Embryonic facial prominence (tissue), 1 donor: ENCODE results near the gene IVNS1ABP.

ENCODE experiments used
- DNase-seq: peaks from one replicate; pipeline ENCODE4 v3.0.0-alpha.2; 2016; ENCODE audit errors: extremely low spot score

Gene IVNS1ABP

DNA sequence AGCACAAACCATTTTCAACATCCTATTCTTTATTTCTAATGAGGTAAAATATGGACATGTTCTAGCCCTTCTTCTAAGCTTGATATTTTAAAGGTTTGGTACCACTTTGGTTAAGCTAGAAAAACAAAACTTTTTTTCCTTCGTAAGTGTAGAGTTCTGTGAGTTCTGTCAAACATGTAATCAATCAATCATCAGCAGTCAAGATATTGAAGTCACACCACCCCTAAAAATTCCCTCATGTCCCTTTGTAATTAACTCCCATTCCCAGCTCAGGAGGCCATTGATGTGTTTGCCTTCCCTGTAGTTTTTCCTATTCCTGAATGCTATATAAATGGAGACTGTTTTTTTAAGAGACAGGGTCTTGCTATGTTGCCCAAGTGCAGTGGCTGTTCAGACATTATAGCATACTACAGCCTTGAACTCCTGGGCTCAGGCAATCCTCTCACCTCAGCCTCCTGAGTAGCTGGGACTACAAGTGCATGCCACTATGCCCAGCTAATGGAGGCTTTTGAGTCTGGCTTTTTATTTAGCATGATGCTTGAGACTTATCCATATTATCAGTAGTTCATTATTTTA lies 23.0 kb downstream of the IVNS1ABP start:
- DNase-seq = no peak

DNA sequence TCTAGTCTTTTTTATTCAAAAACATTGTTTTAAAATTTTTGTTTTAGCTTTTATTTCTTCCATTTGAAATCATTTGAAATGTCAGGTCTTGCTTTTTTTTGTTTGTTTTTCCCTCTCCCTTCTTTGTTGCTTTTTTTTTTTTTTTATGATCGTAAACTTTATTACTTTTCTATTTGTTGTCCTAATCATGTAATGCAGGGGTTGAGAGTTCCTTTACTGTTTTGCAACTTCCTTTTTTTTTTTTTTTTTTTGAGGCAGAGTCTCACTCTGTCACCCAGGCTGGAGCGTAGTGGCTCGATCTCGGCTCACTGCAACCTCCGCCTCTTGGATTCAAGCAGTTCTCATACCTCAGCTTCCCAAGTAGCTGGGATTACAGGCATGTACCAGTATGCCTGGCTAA lies 24.8 kb downstream of the IVNS1ABP start:
- DNase-seq = no peak

DNA sequence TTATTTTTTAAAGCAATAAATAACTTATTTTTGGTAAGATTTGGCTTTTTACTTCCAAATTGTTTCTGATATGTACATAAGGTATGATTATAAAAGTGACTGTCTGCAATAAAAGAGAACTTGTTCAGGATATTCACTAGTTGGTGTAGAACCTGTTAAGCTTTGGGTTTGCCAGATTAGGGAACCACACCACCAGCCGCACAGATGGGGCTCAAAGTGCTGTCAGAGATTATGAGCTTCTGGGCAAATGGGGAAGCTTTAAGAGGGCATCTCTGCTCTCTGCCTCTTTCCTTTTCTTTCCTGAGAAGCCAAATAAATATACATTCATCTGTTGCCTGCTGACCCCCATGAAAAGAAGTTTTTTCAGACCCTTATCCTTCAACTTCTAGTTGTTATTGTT lies 25.4 kb downstream of the IVNS1ABP start:
- DNase-seq = no peak

DNA sequence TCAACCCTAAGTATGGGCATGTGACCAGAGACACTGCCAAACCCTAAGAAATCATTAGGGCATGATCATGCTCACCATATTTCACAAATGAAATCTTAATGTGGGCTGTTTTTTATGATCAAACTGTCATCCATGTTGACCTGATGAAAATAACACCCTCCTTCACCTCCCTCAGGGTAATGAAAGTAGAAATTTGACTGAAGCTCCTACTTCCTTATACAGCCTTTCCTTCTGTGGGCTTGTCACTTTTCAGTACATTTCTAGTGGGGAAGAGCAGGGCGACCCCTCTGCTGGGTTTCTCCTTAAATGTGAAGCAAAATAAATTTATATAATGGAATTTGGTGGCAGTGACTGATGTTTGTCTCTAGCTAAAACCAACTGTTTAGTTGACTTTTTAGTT lies 25.9 kb downstream of the IVNS1ABP start:
- DNase-seq = no peak

DNA sequence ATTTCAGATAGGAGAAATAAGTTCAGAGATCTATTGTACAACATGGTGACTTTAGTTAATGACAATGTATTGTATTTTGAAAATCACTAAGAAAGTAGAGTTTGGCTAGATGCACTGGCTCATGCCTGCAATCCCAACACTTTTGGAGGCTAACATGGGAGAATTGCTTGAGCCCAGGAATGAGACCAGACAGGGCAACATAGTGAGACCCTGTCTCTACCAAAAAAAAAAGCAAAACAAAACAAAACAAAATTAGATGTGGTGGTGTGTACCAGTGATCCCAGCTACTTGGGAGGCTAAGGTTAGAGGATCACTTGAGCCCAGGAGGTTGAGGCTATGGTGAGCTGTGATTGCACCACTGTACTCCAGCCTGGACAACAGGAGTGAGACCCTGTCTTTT lies 27.2 kb downstream of the IVNS1ABP start:
- no peak for DNase-seq

DNA sequence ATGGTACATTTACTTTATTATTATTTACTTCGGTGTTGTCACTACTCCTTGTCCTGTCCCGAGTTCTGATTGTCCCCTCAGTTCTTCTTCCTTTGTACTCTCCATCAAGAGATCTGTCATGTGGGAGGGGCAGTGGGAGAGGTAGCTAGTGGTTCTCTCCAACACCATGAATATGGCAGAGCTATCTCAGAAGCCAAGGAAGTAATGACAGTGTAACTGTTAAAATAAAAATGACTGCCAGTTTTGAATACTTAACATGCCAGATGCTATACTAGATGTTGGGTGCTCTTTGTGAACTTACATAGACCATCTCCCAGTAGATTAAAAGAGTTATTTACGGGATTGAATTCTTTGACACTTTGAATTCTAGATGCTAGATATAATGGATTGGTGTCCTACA lies 28.6 kb downstream of the IVNS1ABP start:
- DNase-seq = no peak

DNA sequence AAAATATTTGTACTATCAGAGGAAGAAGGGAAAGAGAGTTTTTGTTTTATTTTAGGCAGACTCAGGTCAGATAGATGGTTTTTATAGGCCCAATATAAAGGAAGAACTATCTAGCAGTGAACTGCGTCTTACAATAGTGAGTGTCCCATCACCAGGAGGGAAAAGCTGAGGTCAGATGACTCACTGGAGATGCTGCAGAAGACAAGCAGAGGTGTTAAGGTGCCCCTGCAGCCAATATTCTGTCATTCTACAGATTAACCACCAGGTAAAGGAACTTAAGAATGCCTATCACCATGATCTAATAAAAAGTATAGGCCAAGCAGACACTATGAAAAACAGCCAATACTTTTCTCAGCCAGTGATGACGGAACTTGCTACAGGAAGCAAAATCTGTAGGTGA lies 29.6 kb downstream of the IVNS1ABP start:
- DNase-seq = no peak

DNA sequence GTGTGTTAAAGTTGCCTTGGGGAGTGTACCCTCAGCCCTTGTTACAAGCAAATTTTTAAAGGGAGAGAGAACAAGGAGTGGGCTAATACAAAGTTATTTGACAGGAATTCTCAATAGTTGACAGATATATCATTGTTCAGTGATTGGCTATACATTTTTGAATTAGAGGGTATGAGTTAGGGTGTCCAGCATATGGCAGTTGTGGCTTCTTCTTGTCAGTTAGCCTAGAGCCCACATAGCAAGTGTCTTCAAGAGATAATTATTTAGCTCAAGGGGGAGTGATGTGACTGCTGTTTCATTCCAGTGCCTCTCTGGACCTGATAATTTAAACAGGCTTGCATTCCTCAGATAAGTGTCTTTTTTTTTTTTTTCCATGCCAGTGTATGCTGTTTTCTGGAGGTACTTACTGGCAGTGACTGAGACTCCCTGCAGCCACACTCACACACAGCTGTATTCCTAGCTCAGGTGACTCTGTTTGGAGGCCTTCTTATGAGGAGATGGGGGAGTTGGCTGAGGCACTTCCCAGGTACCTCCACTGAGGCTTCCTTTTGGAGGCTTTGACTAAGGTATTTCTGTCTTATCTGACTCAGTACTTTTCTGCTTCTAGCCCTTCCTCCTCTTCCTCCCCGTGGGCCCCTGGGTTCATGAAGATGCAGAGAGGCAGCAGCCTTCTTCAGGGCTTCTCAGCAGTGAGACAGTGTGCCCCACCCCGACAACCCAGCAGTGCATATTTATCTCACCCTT lies 32.3 kb downstream of the IVNS1ABP start:
- DNase-seq = no peak

DNA sequence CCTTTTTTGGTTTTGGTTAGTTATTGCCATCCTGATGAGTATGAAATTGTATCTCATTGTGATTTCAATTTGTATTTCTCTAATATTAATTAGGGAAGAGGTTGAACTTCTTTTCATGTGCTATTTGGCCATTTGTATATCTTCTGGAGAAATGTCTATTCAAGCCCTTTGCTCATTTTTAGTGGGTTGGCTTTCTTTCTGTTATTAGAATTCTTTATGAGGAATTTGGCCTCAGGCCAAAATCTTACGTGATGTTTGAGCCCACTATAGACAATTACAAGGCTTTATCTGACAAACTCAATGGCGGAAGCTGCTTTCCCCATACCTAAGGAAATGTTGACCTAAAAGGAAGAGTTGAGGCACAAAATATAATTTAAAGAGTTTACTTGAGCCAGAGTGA lies 32.9 kb downstream of the IVNS1ABP start:
- DNase-seq = no peak

DNA sequence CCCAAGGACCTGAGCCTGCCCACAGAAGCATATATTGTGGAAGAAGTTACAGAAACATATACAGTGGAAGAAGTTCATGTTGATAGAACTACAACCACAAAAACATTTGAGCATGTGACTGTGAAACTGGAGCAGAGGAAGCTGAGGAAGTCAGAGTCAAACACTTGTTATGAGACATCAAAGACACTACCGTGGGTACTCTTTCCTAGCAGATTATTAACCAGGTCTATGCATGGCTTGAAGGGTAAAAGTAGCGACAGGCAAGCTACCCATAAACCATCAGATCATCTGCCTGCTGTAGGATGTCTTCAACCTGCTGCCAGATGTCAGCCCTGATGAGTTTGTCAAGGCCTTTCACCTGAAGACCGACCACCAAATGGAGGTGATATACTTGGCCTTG lies 35.8 kb downstream of the IVNS1ABP start:
- DNase-seq = no peak

DNA sequence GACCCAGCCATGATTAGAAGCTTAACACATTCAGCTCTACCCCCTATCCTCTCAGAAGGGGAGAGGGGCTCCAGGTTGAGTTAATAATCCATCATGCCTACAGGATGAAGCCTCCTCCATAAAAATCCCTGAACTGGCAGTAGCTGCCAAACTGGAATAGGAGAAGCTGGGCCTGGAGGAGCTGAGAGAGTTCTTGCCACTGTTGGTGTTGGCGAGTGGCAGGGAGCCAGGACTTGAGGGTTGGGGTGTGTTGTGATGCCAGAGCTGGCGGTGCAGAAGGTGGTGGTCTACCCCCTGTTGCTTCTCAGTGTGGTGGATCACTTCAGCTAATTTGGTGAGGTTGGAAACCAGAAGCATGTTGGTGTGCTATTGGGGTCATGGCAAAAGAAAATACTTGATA lies 36.5 kb downstream of the IVNS1ABP start:
- no peak for DNase-seq

DNA sequence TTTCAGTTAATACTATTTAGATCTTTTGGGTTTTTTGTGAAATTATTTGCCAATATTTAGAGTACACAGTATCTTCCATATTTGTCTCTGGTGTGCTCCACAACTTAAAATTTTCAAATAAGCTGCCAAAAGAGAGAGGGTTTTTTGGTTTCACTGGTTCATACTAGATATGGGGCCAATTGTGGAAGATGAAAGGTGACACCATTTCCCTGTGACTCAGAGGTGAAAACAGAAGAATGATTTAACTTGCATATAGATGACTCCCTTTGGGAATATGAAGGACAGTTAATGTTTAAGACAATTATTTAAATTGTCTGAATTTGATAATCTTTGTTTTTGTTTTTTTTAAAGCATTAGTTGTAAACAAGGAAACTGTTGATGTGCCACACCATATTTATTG lies 37.5 kb downstream of the IVNS1ABP start:
- no peak for DNase-seq

DNA sequence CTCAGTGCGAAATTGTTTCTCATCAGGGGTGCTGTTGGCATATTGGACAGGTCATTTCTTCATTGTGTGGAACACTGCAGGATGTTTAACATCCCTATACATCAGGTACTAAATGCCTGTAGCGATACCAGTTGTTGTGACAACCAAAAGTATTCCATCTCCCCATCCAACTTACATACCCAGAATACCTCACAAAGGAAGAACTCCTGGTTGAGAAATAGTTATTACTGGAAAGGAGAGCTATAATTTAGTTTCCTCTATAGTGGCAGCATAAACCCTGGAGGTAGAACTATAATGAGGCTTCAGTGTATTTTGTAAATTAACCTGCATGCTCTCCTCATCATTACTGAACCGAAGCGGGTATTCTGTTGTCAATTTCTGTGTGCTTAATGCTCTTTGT lies 45.1 kb downstream of the IVNS1ABP start:
- no peak for DNase-seq

DNA sequence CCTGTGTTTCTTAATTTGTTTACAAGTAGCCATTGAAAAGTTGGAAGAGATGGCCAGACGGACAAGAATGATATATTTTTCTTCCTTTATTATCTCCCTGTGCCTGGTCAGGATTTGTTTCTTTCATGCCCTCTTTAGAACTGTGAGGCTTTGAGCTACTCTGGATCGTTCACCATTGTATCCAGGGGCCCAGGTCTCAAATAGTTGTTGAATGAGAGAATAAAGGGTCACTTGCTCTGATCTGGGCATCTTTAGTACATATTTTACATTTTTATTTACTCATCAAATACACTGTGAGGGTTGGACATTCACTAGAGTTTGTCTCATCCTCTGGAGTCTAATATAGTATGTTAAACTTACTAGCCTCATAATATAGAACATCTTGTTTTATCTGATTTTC lies 48.7 kb downstream of the IVNS1ABP start:
- no peak for DNase-seq

DNA sequence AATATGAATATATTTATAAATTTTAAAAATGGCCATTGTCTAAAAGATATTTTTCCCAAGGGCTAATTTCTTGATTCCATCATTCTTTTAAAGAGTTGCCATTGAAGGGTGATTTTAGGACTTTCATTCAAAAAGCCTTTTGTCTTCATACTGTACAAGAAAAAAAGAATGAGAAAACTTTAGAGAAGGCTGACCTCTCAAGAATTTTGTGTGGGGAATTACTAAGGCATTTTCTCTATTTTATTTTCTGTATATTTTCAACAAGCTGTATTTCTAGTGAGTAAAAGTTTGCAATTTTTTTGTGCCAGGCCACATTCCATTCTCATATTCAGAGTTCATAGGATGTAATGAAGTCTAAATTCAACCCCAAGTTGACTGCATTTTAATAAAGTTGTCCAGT lies 49.3 kb downstream of the IVNS1ABP start:
- DNase-seq = no peak

DNA sequence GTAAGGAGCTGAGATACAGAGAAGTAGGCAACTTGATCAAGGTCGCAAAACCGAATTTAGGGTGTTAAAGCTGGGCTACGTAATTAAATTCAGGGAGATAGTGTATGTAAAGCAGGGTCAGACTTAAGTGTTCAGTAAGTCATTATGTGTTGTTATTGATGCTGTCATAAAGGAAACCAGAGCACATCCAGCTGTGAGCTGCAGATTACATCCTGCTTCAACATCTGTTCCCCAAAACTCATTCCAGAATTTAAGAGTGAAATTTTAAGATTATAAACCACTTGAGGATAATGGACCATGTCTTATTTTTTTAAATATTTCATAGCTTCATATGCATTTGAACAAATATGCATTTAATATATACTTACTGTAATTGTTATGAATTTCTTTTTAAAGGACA lies 49.7 kb downstream of the IVNS1ABP start:
- DNase-seq = no peak

DNA sequence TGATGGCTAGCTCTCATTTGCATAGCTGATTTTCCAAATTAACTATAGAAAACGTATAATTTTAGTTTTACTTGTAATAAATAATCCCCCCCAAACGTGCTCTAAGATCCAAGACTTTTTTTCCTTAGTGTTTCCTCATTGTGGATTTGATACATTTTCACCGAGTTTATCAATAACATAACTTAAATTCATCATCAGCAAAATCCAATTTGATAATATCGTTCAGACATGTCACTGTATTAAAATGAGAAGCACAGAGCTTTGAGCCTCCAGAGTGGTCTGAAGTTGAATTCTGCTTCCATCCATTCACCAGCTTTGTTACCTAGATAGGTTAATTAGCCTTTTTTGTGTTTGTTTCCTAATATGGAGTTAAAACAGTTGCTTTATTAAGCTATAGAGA lies 51.7 kb downstream of the IVNS1ABP start:
- no peak for DNase-seq

DNA sequence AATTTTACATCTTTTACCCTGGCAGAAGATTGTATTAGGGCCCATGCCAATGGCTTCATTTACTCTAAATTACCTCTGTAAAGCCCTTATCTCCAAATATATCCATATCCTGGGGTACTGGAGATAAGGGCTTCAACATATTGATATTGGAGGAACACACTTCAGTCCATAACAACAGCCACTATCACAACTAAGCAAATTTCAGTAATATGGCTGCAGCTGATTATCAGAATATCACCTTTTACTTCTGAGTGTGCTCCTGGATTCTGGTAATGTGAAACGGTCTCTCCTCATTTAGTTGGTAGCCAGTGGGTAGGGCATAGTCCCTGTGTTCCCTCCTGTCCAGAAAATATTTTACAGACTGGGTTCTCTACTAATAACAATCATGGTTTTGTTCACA lies 53.3 kb downstream of the IVNS1ABP start:
- DNase-seq = no peak

DNA sequence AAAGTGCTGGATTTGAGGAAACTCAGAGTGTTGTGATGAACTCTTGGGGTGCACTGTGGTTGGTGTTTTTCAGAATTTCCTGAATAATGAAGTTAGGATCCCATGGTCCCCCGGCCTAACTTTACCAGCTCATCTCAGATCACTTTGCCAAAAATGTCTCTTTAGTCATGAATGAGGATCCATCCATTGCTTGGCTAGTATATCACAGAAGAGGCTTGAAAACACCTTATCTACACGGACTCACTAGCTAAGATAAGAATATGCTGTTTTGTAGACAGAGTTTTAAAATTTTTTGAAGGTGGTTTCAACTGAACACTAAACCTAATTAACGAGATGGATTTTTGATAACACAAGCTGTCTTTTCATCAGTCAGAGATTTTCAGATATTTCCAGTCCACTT lies 53.8 kb downstream of the IVNS1ABP start:
- DNase-seq = no peak

DNA sequence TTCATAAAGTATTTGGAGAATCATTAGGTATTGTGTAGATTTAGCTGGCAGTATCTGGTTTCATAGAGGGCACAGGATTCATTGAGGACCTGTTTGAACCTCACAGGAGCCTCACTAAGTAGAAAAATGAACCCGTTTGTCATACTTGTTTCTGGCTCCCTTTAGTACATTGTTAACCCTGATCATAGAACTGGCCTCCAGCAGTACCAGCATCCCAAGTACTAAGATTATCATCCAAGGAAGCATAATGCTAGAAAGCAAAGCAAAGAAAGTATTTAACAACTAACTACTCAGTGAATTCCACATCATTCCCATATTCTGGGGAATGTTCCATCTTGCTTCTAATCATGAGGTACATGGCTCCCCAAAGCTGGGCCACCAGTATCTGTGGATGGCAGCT lies 54.9 kb downstream of the IVNS1ABP start:
- DNase-seq = no peak

DNA sequence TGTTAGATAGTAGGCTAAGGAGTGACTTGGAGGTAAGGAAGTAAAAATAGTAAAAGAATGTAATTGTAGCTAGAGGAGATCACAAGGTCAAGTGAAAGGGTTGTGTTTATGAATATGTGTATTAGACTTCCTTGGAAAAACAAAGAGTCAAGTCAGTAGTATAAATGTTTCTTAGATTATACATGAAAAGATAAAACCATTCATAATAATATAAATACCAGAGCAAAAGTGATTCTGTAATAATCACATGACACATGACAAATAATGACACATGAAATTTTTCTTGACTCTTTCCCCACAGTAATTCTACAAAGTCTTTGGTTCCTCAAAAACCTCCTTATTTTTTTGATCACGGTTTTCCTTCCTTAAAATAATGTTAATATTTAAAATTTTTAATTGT lies 56.4 kb downstream of the IVNS1ABP start:
- no peak for DNase-seq

DNA sequence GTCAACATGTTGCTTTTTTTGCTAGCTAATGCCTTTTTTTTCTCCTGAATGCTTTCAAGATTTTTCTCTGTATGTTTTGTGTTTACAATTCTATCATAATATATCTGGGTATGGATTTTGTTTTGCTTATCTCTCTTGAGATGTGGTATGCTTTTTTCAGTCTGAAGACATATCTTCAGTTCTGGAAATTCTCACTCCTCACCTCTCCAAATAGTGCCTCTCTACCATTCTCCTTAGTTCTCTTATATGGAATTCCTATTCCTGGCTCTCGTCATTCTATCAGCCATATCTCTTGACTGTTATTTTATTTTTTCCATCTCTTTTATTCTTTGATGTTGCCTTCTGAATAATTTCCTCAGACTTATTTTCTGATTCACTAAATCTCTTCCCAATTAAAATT lies 58.4 kb downstream of the IVNS1ABP start:
- no peak for DNase-seq

DNA sequence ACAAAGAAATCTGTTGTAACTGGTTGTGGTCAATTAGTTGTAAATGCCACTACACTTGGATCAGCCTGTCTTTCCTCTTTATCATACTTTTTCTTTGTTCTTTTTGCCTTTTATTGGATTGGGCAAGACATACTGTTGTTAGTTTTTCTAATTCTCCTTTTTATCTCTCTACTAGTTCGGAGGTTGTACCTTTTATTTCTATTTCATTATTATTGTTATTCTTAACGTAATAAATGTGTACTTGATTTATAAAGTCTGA lies 59.2 kb downstream of the IVNS1ABP start:
- DNase-seq = no peak
